RWPE2 (cell line): ENCODE measurements around the gene SPPL2B.

Experiments
- ATAC-seq: fragments of 200-7000 bp; cut with Tn5 transposase; 3 replicates; pipeline ENCODE4 v1.9.1; 2021; ENCODE audit warnings: low read depth
- DNase-seq: peaks from one replicate; pipeline ENCODE4 v3.0.0-alpha.2; 2020; ENCODE audit warnings: low spot score
- H3K27ac ChIP-seq: fragments of 450-650 bp; 2 replicates; pipeline ENCODE4 v1.5.1; 2017; ENCODE audit warnings: mild to moderate bottlenecking; ENCODE audit not compliant: poor library complexity, severe bottlenecking
- H3K27me3 ChIP-seq: fragments of 250-450 bp; sonication (Bioruptor Pico); 2 replicates; pipeline ENCODE4 v1.5.1; 2021; ENCODE audit warnings: mild to moderate bottlenecking, moderate library complexity; ENCODE audit not compliant: insufficient read depth, poor library complexity, severe bottlenecking
- H3K36me3 ChIP-seq: fragments of 250-450 bp; sonication (Bioruptor Pico); 2 replicates; pipeline ENCODE4 v1.5.1; 2020; ENCODE audit warnings: low read depth, mild to moderate bottlenecking, moderate library complexity
- H3K4me1 ChIP-seq: fragments of 250-450 bp; sonication (Bioruptor Pico); 2 replicates; pipeline ENCODE4 v1.5.1; 2021; ENCODE audit warnings: mild to moderate bottlenecking, moderate library complexity; ENCODE audit not compliant: insufficient read depth, poor library complexity, severe bottlenecking
- H3K4me3 ChIP-seq: fragments of 250-450 bp; sonication (Bioruptor Pico); 2 replicates; pipeline ENCODE4 v1.5.1; 2021; ENCODE audit warnings: mild to moderate bottlenecking, moderate library complexity; ENCODE audit not compliant: severe bottlenecking
- H3K9me3 ChIP-seq: fragments of 250-450 bp; sonication (Bioruptor Pico); 2 replicates; pipeline ENCODE4 v1.5.1; 2021; ENCODE audit warnings: mild to moderate bottlenecking, moderate library complexity; ENCODE audit not compliant: severe bottlenecking
- CTCF ChIP-seq: fragments of 450-650 bp; IDR thresholded peaks from one replicate; pipeline ENCODE4 v1.5.1; 2017; ENCODE audit warnings: mild to moderate bottlenecking, moderate library complexity; ENCODE audit not compliant: poor library complexity, severe bottlenecking

SPPL2B gene

GRCh38 chr19:2376784-2377519 lies 48.5 kb downstream of the SPPL2B start:
- H3K4me3 ChIP-seq: no peak overlapping the region
- no peak overlapping the region for H3K27ac ChIP-seq
- no peak for TF ChIP-seq CTCF
- no peaks in the 10 kb centered on the region for H3K9me3 ChIP-seq
- no peaks in the 10 kb centered on the region for H3K4me1 ChIP-seq
- H3K27me3 ChIP-seq: no peaks in the 10 kb centered on the region
- no peaks in the 10 kb centered on the region for H3K36me3 ChIP-seq
- no peak for ATAC-seq
- DNase-seq: no peak

GRCh38 chr19:2380567-2380966 lies 52.1 kb downstream of the SPPL2B start:
- H3K27ac ChIP-seq: no peak overlapping the region
- no peak overlapping the region for H3K4me3 ChIP-seq
- H3K27me3 ChIP-seq: no peaks in the 10 kb centered on the region
- no peak for TF ChIP-seq CTCF
- DNase-seq (no peak), ATAC-seq (no peak)
- H3K4me1 ChIP-seq: no peaks in the 10 kb centered on the region
- H3K36me3 ChIP-seq: no peaks in the 10 kb centered on the region
- no peaks in the 10 kb centered on the region for H3K9me3 ChIP-seq

GRCh38 chr19:2381148-2381820 lies 52.8 kb downstream of the SPPL2B start:
- no peaks in the 10 kb centered on the region for H3K9me3 ChIP-seq
- H3K36me3 ChIP-seq: no peaks in the 10 kb centered on the region
- no peak overlapping the region for H3K27ac ChIP-seq
- H3K4me1 ChIP-seq: no peaks in the 10 kb centered on the region
- DNase-seq: no peak
- no peak overlapping the region for H3K4me3 ChIP-seq
- no peak for ATAC-seq
- H3K27me3 ChIP-seq: no peaks in the 10 kb centered on the region
- no peak for TF ChIP-seq CTCF

- ATAC-seq: no peak
Observed at GRCh38 chr19:2382530-2383222, 54.2 kb downstream of the SPPL2B start.

More at GRCh38 chr19:2382530-2383222, 54.2 kb downstream of the SPPL2B start:
- H3K9me3 ChIP-seq: no peaks in the 10 kb centered on the region
- no peak overlapping the region for H3K4me3 ChIP-seq
- DNase-seq: no peak
- H3K4me1 ChIP-seq: no peaks in the 10 kb centered on the region
- no peaks in the 10 kb centered on the region for H3K36me3 ChIP-seq
- H3K27me3 ChIP-seq: no peaks in the 10 kb centered on the region
- TF ChIP-seq CTCF: no peak
- H3K27ac ChIP-seq: no peak overlapping the region
